ENCODE data around the gene ARIH1. TPM values are rescaled to one million over a fixed set of nuclear protein-coding genes. Genes with fewer than 3 reads are reported as not detected.

ARIH1 gene
- total and polyA plus RNA-seq, 10 of the 15 experiments (the other 5 are each of a cell fraction or from before 2014, with no cell fraction given) = 14.7 to 99.5 (median 26.5) TPM

GRCh38 chr15:72495007-72495406, 20.9 kb downstream of the ARIH1 start (continued):
- TF ChIP-seq CEBPZ (IDR thresholded peaks at IDR 0.05; ENCODE audit: low read depth, low read length) (no peak), ZNF217 (IDR thresholded peaks at IDR 0.05) (no peak), MTA2 (IDR thresholded peaks at IDR 0.05; ENCODE audit: low read depth) (peak; percentile 71; the same call in 1 of the 2 replicates), TCF7 (IDR thresholded peaks at IDR 0.05; ENCODE audit: borderline replicate concordance) (no peak), SIX5 (IDR thresholded peaks at IDR 0.05; ENCODE audit: low read depth, low read length, severe bottlenecking) (no peak), PAX8 (IDR thresholded peaks at IDR 0.05) (no peak), JUND (IDR thresholded peaks at IDR 0.05; ENCODE audit: low read depth, low read length) (no peak), TCF12 (IDR thresholded peaks at IDR 0.05; ENCODE audit: low read depth, low read length) (no peak), ATF7 (IDR thresholded peaks at IDR 0.05; ENCODE audit: low read depth) (peak; percentile 75), SIN3A (IDR thresholded peaks at IDR 0.05; ENCODE audit: low read depth, low read length) (no peak), CHD1 (IDR thresholded peaks at IDR 0.05; ENCODE audit: low read depth, low read length) (no peak), BCL11A (IDR thresholded peaks at IDR 0.05; ENCODE audit: low read depth, low read length) (0 out of 2 replicates have a peak, but pooled peaks have one; percentile 14), CHD4 (IDR thresholded peaks at IDR 0.05) (no peak), GABPA (IDR thresholded peaks at IDR 0.05; ENCODE audit: low read depth) (no peak), ATF3 (IDR thresholded peaks at IDR 0.05; ENCODE audit: borderline replicate concordance, extremely low read depth, low read depth, low read length) (no peak), PRDM15 (CRISPR knock-in tag; IDR thresholded peaks at IDR 0.05) (no peak), WRNIP1 (IDR thresholded peaks at IDR 0.05; ENCODE audit: borderline replicate concordance, low read depth, low read length) (no peak), TCF3 (IDR thresholded peaks at IDR 0.05; ENCODE audit: borderline replicate concordance, insufficient read depth, low read depth, low read length) (no peak), USF2 (IDR thresholded peaks at IDR 0.05; ENCODE audit: borderline replicate concordance, low read depth, low read length) (no peak), FOXK2 (IDR thresholded peaks at IDR 0.05) (no peak), NKRF (conservative IDR thresholded peaks at IDR 0.05) (no peak), NRF1 (conservative IDR thresholded peaks at IDR 0.05; ENCODE audit: low read depth, low read length) (no peak)

Data from GM12878 (cell line).